LNCAP (cell line): ENCODE measurements around the gene MAGI3.

Source experiments
- CTCF ChIP-seq: fragments of 450-650 bp; IDR thresholded peaks from 2 replicates; pipeline ENCODE4 v1.5.1; 2017; ENCODE audit warnings: mild to moderate bottlenecking

MAGI3 gene

GRCh38 chr1:113422315-113423068 is 32.2 kb downstream of the MAGI3 start:
- TF ChIP-seq CTCF = no peak

- no peak for TF ChIP-seq CTCF
Measured at GRCh38 chr1:113423826-113424225, 33.5 kb downstream of the MAGI3 start.

GRCh38 chr1:113429461-113430153 is 39.3 kb downstream of the MAGI3 start:
- no peak for TF ChIP-seq CTCF

GRCh38 chr1:113433184-113433583 is 42.9 kb downstream of the MAGI3 start:
- no peak for TF ChIP-seq CTCF

GRCh38 chr1:113434081-113434873 is 44.0 kb downstream of the MAGI3 start:
- TF ChIP-seq CTCF = no peak

- TF ChIP-seq CTCF = no peak
Measured at GRCh38 chr1:113434874-113435175, 44.5 kb downstream of the MAGI3 start.

- no peak for TF ChIP-seq CTCF
Measured at GRCh38 chr1:113437554-113438341, 47.4 kb downstream of the MAGI3 start.
